Nucleus accumbens (tissue), 56 donors: ENCODE measurements around the gene PTPRQ.

Experiments used
- DNase-seq, 56 donors: peaks; one replicate each; lab custom pipeline; 2025; lab: John Stamatoyannopoulos, UW

PTPRQ gene

GRCh38 chr12:80556566-80556965 is 112.5 kb downstream of the PTPRQ start:
- DNase-seq, result no peak

DNA sequence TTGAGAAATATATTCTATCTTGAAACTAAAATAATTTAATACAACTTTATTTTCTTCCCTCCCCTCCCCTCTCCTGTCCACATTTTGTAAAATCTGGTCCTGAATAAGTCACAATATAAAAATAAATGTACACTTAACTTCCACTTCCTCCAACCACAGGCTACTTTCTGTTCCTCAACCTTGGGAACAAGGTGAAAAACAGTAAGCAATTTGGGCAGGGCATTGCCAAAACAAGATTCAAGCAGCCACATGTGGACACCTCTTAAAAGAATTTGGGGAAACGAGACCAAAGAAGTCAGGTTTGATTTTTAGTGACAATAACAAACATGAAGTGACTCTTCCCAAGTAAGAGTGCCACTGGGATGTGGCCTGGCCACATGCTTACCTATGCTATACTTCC is 115.7 kb downstream of the PTPRQ start:
- DNase-seq, result no peak

DNA sequence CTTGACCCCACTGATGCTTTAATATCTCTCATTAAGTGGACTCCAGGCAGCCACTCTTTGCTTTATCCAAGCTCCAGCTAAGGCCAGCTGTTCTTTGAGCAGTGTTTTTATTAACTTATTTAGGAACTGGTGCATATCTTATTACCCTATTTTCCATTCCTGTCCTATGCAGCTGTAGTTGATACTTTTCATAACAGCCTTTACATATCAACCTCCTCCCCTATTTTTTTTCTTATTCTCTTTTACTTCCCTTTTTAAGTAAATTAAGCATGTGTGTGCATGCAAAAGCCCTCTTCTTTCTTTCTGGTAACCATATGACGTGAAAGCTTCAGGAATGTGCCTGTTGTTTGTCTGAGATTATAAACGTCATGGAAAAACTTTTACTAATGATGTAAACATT is 121.2 kb downstream of the PTPRQ start:
- DNase-seq, result no peak

GRCh38 chr12:80567401-80567800 is 123.4 kb downstream of the PTPRQ start:
- DNase-seq, result no peak

- DNase-seq, result no peak
Observed at GRCh38 chr12:80576641-80577418, 132.8 kb downstream of the PTPRQ start.

DNA sequence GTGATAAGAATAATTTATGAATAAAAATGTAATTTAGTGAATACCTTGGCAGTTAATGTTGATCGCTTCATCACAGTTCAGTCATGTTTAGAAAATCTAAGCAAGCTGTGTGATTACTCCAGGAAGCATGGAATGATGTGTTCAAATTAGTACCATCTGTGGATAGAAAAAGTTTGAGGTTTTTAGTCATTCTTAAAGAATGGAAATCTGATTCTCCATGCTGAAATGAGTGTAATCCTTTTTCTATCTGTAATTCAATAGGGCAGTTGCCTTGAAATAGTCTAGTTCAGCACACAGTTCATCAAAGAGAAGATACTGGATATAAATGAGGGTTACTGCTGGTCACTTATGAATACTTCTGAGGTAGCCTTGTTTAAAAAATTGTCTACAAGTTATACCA is 136.2 kb downstream of the PTPRQ start:
- no peak for DNase-seq

GRCh38 chr12:80581783-80582182 is 137.7 kb downstream of the PTPRQ start:
- DNase-seq, result no peak

GRCh38 chr12:80582431-80582830 is 138.4 kb downstream of the PTPRQ start:
- DNase-seq, result no peak

GRCh38 chr12:80589077-80589476 is 145.0 kb downstream of the PTPRQ start:
- no peak for DNase-seq

DNA sequence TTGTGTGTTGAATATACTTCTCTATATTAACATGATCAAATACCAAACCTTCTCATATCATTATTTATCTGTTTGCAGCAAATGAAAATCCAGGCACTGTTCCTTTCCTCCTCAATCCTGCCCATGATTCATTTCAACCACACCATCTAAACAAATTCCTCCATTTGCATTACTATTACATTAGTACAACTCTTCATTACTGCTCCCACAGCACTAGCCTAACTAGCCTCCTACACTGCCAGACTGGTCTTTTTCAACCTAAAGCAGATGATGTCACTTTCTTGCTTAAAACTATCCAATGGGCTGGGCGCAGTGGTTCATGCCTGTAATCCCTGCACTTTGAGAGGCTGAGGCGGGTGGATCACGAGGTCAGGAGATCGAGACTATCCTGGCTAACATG is 146.1 kb downstream of the PTPRQ start:
- DNase-seq, result no peak

GRCh38 chr12:80593766-80594165 is 149.7 kb downstream of the PTPRQ start:
- DNase-seq, result no peak

- DNase-seq, result no peak
Observed at GRCh38 chr12:80596509-80596908, 152.5 kb downstream of the PTPRQ start.

DNA sequence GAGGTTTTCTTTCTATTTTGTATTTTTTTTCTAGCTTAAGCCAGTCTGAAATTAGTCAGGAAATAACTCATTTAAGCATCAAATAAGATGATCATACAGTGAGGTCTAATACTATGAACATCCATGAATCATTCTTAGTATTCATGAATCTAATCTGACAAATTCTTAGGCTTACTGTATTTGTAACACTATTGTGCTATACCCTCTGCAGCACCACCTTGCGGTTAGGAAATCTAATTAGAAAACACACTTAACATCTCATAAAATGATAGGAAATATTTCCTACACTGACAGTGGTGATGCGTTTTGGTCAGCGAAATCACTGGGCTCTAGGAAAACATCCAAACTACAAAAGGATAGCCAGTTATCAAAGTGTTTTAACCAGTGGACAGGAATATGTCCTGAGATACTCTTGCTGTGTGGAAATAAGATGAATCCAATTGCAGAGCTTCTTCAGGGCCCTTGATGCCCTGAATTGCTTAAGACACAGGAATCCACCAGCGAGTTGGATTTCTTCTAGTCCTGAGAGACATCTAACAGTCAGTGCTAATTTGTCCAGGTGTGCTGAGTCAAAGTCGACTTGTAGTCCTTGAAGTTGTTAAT is 154.1 kb downstream of the PTPRQ start:
- DNase-seq, result peak in 4 of 56 donors; percentile 0 to 4 (median 2)

- DNase-seq, result no peak
Observed at GRCh38 chr12:80602455-80602854, 158.4 kb downstream of the PTPRQ start.

- no peak for DNase-seq
Observed at GRCh38 chr12:80607361-80608135, 163.5 kb downstream of the PTPRQ start.

- DNase-seq, result no peak
Observed at GRCh38 chr12:80617733-80618132, 173.7 kb downstream of the PTPRQ start.

DNA sequence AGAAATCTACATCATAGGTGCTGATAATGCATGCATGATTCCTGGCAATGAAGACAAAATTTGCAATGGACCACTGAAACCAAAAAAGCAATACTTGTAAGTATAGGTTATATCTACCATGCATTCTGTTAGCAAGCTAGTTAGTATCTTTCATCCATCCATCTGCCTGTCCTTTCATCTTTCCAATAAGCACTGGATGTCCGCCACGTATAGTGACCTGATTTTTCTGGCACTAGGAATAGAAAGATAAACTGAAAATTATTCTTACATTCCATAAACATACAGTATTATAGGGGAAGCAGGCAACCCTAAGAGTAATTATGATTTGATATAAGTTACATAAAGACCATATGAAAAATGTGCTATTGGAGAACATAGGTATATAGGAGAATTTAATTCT is 176.2 kb downstream of the PTPRQ start:
- DNase-seq, result no peak

DNA sequence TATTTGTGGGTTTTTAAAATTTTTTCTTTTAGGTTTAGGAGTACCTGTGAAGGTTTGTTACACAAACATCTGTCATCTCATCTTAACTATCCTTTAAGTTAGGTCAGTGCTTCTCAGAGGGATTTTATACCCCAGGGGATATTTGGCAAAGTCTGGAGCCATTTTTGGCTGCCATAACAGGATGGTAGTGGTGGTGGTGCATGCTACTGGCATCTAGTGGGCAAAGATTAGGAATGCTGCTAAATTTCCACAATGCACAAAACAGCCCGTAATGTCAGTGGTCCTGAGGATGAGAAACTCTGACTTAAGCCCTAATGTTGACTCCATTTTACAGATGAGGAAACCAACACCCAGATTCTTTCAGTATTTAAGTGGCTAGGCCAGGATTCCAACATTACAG is 178.2 kb downstream of the PTPRQ start:
- DNase-seq, result no peak

- no peak for DNase-seq
Observed at GRCh38 chr12:80625051-80625450, 181.0 kb downstream of the PTPRQ start.

- DNase-seq, result no peak
Observed at GRCh38 chr12:80625901-80626300, 181.9 kb downstream of the PTPRQ start.

DNA sequence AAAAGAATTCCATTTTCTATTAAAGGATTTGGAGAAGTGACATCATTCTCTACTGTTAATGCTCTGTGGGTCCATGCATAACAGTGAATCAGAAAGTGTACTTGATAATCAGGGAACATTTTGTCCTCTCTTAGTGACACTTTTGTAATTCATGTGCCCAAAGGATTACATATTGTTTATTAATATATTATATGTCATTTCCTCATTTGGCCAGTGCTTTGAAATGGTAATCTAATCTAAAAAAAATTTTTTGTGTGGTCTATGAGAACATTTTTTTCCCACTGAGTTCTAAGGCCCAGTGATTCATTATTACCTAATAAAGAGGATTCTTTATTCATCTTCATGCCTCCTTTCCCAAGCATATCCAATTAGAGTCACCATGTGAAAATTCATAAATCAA is 183.7 kb downstream of the PTPRQ start:
- no peak for DNase-seq

DNA sequence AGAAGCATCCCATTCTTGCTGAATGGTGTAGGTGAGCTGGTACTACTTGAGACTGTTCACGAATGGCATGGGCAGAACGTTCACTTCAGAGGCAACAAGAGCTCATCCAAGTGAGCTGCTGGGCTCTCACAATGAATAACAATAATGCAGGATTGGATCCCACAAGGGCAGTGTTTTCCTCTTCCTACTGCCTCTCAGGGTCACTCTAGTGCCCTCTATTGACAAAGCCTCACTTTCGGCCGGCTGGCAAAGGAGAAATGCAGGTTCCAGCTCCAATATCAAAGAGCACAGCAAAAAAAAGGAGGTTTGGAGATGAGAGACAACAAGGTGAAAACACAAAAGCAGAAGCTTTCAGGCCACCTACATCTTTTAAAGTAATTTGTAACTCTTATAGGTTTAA is 188.8 kb downstream of the PTPRQ start:
- peak in 3 of 56 donors; percentile 1 for DNase-seq
